GM10266 (cell line): ENCODE results near the gene MINK1.

Experiments
- DNase-seq: peaks from one replicate; pipeline ENCODE4 v3.0.0; 2012; ENCODE audit errors: extremely low spot score
- CTCF ChIP-seq: IDR thresholded peaks from 2 replicates; pipeline ENCODE4 v1.5.1; 2012; ENCODE audit warnings: mild to moderate bottlenecking, low read depth; ENCODE audit not compliant: control insufficient read depth, insufficient read depth; ENCODE audit errors: missing control alignments

Gene MINK1

GRCh38 chr17:4895121-4895520, 62.0 kb downstream of the MINK1 start:
- DNase-seq: peak; percentile 8
- TF ChIP-seq CTCF: no peak

GRCh38 chr17:4895657-4896331, 62.7 kb downstream of the MINK1 start:
- no peak for TF ChIP-seq CTCF
- peak; percentile 12 for DNase-seq

- no peak for TF ChIP-seq CTCF
- peak; percentile 8 for DNase-seq
These were observed 63.4 kb downstream of the MINK1 start for GRCh38 chr17:4896332-4897197.

- DNase-seq: no peak
- no peak for TF ChIP-seq CTCF
These were observed 64.1 kb downstream of the MINK1 start for GRCh38 chr17:4897198-4897687.

- no peak for TF ChIP-seq CTCF
- DNase-seq: no peak
These were observed 64.6 kb downstream of the MINK1 start for GRCh38 chr17:4897785-4898184.

- DNase-seq: peak; percentile 10
- no peak for TF ChIP-seq CTCF
These were observed 65.2 kb downstream of the MINK1 start for GRCh38 chr17:4898351-4898750.

- no peak for TF ChIP-seq CTCF
- no peak for DNase-seq
These were observed 65.8 kb downstream of the MINK1 start for GRCh38 chr17:4898927-4899326.
